IPS DF 19.7 (cell line): ENCODE data around the gene FKBP6.
"Not testable (repeated sequence)": the region's sequence is repeated elsewhere in the genome, so short reads cannot be mapped to it uniquely, and the experiment has no call there.

Experiments
- DNase-seq: peaks from one replicate; pipeline ENCODE4 v3.0.0-alpha.2; 2013; ENCODE audit warnings: low read depth, low spot score

The FKBP6 gene, protein sequence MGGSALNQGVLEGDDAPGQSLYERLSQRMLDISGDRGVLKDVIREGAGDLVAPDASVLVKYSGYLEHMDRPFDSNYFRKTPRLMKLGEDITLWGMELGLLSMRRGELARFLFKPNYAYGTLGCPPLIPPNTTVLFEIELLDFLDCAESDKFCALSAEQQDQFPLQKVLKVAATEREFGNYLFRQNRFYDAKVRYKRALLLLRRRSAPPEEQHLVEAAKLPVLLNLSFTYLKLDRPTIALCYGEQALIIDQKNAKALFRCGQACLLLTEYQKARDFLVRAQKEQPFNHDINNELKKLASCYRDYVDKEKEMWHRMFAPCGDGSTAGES

DNA sequence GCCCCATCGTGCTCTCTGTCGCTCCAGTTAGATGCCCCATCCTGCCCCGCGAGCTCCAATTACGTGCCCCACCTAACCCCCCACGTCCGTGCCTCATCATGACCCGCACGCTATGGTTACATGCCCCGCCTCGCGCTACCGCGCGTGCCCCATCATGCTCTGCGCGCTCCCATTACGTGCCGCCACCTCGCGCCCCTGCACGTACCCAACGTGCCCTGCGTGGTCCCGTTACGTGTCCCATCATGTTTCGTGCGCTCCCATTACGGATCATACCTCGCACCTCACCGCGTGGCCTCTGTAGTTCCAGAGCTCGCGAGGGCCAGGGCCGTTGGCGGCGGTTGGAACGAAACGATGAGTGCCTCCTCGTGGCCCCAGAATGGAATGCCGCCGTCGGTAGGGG is at the start of gene FKBP6, which contains the start of gene TRIM50:
Gene FKBP6 (plus strand): TSS at position 240 of the 400 bp plus-strand sequence. CDS start 268 bp downstream, outside the sequence.
Gene TRIM50 (minus strand): TSS at position 161 of the 400 bp plus-strand sequence. CDS start 3,295 bp downstream, outside the sequence.
- DNase-seq, result not testable (repeated sequence)

DNA sequence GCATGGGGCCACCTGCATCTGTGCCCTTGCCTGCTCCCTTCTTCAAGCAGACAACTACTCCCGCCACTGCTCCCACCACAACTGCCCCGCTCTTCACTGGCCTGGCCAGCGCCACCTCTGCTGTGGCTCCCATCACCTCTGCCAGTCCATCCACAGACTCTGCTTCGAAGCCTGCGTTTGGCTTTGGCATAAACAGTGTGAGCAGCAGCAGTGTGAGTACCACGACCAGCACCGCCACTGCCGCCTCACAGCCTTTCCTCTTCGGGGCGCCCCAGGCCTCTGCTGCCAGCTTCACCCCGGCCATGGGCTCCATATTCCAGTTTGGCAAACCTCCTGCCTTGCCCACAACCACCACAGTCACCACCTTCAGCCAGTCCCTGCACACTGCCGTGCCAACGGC is 30.7 kb upstream of the FKBP6 start:
- DNase-seq, result not testable (repeated sequence)

DNA sequence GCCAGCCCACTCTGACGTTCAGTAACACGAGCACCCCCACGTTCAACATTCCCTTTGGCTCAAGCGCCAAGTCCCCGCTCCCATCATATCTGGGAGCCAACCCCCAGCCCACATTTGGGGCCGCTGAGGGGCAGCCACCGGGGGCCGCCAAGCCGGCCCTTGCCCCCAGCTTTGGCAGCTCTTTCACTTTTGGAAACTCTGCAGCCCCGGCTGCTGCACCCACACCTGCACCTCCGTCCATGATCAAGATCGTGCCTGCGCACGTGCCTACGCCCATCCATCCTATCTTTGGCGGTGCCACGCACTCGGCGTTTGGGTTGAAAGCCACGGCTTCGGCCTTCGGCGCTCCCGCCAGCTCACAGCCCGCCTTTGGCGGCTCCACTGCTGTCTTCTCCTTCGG is 30.3 kb upstream of the FKBP6 start:
- DNase-seq, result not testable (repeated sequence)

DNA sequence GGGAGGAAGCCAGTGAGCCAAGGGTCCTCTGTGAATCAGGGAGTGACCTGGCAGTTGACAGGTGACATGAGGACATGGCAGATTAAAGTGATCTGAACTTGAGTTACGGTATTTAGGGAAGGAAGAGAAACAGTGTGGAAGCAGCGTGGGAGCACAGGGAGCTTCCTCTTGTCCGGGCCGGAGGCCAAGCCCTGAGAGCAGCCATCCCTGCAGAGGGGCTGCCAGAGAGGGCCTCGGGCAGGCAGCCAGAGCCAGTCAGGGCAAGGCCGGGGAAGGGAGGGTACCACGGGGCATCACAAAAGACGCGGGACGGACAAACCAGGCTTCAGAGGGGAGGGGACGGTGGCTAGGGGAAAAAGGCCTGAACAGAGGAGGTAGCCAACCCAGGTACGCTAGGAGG is 28.1 kb upstream of the FKBP6 start:
- DNase-seq, result not testable (repeated sequence)

GRCh38 chr7:73301108-73301507 is 26.9 kb upstream of the FKBP6 start:
- not testable (repeated sequence) for DNase-seq

GRCh38 chr7:73302846-73303245 is 25.1 kb upstream of the FKBP6 start:
- DNase-seq, result not testable (repeated sequence)

- no peak for DNase-seq
Observed at GRCh38 chr7:73303546-73303945, 24.4 kb upstream of the FKBP6 start.

DNA sequence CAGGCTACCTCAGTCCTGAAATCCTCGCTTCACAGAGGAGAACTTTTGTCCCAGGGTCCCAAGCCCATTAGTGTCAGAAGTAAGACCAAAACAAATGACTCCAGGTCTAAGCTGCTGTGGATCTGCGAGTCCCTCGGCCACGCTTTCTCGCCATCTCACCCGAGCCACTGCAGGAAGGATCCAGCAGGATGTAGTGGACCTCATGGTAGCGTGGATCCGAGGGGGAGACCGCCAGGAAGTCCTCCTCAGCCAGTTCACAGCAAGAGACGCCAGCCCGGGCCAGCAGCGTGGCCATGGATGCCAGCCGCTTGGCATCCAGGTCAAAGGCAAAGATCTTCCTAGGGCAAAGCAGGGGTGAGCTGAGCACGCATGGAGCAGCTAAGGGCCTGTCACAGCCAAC is 23.9 kb upstream of the FKBP6 start:
- DNase-seq, result no peak

DNA sequence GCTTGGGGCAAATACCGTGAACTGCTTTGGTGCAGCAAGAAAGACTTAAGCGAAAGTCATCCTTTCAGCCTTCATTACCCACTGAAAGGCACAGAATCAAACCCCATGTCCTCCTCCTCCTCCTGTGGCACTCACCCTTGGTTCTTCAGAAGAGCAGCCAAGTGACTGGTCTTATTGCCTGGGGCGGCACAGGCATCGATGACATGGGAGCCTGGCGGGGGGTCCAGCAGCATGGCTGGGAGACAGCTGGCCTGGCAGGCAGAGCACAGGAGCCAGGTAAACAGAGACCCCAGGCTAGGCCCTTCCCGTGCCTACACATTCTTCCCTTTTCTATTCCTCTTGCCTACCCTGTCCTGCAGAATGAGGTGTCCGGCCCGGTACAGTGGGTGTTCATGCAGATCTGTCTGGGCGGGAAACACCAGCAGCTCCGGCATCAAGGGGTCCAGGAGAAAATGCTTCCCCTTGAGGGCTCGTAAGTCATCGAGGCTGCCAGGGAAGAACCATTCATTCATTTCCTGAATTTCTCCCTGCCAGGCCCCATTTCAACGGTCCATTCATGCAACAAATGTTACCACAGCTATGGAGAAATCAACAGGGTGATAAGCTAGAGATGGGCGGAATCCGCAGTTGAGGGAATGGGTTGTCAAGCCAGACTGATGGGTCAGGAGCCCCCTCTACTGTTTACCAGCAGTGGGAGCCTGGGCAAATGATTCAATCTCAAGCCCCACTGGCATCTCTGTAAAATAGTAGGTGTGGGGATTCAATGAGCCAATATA is 23.2 kb upstream of the FKBP6 start:
- not testable (repeated sequence) for DNase-seq

GRCh38 chr7:73307436-73307835 is 20.5 kb upstream of the FKBP6 start:
- DNase-seq, result no peak

- no peak for DNase-seq
Observed at GRCh38 chr7:73308074-73308664, 19.8 kb upstream of the FKBP6 start.

DNA sequence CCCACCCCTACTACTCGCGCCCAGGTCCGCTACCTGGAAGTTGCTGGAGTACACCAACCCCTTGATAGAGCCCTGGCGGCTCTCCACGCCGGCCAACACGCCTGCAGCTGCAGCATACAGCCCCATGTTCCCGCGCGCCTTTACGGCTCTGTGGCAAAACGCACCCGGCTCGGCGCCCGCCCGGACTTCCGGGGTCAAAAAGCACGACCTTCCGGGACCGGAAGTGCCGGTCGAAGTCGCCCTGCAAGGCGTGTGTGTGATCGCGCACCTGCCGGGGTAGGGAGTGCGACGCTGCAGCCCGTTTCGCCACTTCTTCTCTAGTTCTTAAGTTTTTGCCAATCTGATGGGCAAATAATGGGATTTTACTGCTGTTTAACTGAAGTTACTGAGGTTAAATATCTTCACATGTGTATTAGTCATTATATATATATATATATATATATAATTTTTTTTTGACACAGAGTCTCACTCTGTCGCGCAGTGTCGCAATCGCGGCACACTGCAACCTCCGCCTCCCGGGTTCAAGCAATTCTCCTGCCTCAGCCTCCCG is 19.2 kb upstream of the FKBP6 start, which contains the start of gene NSUN5:
Gene NSUN5 (minus strand): TSS at position 162 of the 550 bp plus-strand sequence. CDS start 36 bp downstream, at position 126.
- peak; percentile 76 for DNase-seq

GRCh38 chr7:73311421-73311820 is 16.5 kb upstream of the FKBP6 start:
- DNase-seq, result not testable (repeated sequence)

DNA sequence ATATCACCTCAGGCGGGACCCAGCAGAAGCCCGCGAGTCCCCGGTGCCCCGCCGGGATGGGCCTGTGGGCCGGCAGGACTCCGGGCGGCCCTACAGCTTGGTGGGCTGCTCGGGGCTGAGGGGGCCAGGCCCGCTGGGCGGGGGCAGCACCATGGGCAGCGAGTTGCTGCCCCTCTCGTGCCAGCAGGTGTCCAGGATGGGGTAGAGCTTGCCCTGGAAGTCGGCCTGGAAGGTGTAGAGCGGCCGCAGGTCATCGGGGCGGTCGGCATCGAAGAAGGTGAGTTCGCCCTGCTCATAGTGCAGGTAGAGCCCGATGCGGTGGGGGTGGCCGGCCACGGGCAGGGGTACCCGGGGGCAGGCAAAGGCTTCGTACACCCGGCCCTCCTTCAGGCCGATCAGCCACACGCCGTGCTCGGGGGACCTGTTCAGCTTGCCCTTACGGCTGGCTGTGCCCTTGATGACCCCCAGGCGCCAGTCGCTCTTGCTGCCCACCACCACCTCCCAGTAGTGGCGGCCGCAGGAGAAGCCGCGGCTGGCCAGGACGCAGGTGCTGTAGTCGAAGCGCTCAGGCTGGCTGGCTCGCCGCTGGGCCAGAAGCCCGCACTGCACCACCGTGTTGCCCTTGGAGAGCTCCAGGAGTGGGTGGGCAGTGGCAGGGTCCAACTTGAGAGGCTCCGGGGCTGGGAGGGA is 15.0 kb upstream of the FKBP6 start:
- DNase-seq, result no peak

GRCh38 chr7:73313521-73313906 is 14.4 kb upstream of the FKBP6 start:
- DNase-seq, result no peak

- no peak for DNase-seq
Observed at GRCh38 chr7:73314271-73314670, 13.7 kb upstream of the FKBP6 start.

GRCh38 chr7:73316521-73316920 is 11.4 kb upstream of the FKBP6 start:
- no peak for DNase-seq

- DNase-seq, result not testable (repeated sequence)
Observed at GRCh38 chr7:73318656-73319204, 9.2 kb upstream of the FKBP6 start.

DNA sequence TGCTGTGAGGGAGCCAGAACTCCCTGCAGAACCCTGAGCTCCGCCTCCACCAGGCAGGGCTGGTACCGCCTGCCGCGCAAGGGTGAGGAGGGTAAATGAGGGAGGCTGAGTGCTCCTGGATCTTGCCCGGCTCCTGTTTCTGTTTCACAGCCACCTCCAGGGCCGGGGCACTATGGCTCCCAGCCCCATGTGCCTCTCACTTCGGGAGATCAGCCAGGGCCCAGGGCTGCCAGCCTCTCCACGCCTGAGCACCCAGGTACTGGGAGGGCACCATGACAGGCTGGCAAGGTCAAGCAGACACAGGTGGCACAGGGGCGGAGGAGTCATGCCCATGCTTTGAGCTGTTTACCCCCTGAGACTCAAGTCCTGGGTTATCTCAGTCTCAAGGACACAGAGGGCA is 8.4 kb upstream of the FKBP6 start:
- DNase-seq, result not testable (repeated sequence)

GRCh38 chr7:73320009-73320408 is 8.0 kb upstream of the FKBP6 start:
- not testable (repeated sequence) for DNase-seq
